NCI-H226 (cell line): ENCODE results near the gene NPM1.
"Not testable (repeated sequence)": the region's sequence is repeated elsewhere in the genome, so short reads cannot be mapped to it uniquely, and the experiment has no call there.

Experiments used
- DNase-seq: peaks from one replicate; pipeline ENCODE4 v3.0.0-alpha.2; 2015

The NPM1 gene, protein sequence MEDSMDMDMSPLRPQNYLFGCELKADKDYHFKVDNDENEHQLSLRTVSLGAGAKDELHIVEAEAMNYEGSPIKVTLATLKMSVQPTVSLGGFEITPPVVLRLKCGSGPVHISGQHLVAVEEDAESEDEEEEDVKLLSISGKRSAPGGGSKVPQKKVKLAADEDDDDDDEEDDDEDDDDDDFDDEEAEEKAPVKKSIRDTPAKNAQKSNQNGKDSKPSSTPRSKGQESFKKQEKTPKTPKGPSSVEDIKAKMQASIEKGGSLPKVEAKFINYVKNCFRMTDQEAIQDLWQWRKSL

DNA sequence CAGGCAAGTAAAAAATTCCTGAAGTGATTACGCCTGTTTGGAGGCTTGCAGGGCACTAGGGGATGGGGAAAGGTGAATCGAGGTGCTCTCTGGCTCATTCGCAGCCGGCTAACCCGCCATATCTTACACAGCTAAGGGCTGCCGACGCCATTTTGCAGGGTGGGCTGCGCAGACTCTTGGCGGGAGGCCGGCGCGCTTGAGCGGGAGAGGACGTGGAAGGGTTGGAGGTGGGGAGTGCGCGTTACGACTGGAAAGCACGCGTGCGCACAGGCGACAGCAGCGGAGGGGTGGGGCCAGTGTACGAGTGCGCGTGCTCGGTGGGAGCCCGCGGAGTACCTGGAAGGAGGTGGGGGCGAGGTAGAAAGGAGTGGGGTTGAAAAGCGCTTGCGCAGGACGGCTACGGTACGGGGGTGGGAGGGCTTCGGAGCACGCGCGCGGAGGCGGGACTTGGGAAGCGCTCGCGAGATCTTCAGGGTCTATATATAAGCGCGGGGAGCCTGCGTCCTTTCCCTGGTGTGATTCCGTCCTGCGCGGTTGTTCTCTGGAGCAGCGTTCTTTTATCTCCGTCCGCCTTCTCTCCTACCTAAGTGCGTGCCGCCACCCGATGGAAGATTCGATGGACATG is at the start of gene NPM1:
Gene NPM1 (plus strand): TSS at position 505 of the 625 bp plus-strand sequence. CDS start 100 bp downstream, at position 605.
- peak; percentile 95 for DNase-seq

DNA sequence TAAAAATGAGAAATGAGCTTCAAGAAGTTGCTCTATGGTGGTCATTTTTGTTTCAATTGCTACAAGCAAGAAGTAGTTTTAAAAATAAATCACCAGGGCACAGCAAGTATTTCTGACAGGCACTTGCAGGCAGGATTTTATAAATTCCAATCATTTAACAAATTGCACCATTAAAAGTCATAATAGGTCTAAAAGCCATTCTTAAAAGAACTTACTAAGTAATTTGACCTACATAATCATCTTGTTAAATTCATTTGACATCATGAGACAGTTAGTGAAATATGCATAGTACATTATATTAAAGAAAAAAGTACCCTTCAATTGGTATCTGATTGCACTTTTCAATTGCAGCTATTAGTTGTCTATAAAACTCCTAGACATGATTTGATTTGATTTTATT is 47.6 kb upstream of the NPM1 start:
- no peak for DNase-seq

DNA sequence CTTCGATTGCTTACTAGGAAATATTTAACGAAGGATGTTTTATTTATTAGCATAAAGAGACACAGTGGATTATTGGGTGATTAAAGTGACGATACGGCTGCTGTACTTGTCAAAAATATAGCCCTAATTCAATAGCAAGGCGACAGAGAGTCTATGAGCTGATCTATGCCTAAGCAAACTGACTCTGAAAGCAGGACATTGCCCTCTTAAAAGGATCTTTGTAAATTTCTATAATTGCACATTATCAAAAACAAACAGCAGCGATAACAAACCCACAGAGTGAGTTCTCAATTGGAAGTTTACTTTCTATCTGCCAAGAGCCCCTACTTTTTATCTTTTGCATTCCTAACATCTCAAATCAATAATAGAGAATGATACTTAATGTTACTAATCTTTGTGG is 47.2 kb upstream of the NPM1 start:
- no peak for DNase-seq

DNA sequence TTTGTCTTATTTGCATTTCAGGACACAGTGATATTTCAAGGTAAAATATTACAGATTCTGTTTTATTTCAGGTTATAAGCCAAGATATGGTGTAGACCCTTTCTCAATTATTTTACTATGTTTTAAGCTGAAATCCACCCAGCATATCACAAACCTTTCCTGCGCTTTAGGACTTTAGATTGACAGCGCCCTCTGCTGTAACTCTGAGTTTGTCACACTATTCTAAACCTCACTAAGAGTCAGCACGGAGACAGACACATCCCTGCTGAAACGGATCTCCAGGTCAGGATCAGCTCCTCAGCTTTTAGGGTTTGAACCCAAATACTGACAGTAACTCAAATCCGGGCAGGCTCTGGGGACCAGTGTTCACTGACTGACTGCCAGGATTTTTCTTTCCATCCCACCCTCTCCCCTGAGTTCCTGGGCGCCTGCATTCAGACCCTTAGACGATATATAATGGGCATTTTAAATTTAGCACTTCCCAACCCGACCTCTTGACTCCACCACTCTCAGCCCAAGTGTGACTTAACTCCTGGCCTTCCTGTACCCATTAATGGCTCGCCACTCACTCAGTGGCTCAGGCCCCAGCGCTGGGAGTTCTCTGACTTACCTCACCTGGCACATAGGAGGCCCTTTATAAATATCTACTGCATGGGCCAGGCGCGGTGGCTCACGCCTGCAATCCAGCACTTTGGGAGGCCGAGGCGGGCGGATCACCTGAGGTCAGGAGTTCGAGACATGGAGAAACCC is 45.1 kb upstream of the NPM1 start:
- DNase-seq: peak; percentile 28

DNA sequence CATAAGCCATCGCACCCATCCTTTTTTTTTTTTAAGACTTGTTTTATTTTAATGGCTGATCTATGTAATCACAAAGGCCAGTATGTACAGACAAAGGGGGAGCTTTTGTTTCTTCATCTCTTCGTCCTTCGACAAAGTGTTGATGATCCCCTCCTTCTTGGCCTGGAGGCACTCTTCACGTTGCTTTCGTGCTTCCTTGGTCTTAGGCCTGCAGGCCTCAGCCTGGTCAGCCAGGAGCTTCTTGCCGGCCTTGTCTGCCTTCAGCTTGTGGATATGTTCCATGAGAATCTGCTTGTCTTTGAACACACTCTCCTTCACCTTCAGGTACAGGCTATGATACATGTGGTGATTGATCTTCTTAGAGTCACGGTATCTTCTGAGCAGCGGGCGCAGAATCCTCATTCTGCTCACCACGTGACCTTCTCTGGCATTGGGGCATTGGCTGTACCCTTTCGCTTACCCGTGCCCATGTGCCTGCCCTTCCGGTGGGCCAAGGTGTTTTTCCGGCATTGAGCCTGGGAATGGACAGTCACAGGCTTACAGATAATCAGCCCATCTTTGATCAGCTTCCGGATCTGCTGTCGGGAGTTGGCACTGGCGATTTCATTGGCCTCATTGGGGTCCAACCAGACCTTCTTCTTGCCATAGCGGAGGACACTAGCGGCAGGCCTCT is 42.6 kb upstream of the NPM1 start:
- no peak for DNase-seq

DNA sequence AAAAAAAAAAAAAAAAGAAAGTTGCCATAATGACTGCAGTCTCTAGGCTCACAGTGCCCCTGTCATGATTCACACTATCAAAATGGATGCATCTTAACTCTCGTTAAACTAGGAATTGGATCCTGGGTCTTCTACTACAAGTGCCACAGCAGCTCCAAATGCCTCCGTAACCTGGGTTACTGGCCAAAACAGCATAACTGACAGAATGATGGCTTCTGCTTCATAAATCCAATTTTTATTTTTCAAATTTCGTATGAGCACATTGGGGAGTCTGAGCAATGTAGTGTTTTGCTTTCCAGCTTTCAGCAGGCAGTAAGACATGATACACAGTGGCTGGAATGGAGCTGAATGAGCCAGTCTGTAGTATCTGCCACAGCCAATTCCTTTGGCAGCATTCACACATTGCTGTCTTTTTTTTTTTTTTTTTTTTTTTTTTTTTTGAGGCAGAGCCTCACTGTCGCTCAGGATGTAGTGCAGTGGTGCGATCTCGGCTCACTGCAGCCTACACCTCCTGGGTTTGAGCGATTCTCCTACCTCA is 36.0 kb upstream of the NPM1 start:
- DNase-seq: no peak

DNA sequence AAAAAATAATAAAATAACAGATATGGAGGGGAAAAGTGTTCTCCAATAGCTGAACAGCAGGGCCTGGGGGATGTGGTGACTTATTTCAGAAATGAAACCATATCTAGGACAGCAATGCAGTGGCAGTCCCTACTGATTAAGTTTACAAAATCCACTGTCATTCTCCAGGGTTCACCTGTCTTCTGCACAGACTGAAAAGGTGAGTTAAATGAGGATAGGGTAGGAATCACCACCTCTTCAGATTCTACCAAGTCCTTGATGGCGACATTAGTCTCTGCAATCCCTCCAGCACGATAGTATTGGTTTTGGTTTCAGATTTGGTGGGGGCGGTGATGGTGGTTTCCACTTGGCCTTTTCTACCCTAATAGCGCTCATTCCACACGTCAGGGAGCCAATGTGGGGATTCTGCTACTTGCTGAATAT is 32.3 kb upstream of the NPM1 start:
- no peak for DNase-seq

DNA sequence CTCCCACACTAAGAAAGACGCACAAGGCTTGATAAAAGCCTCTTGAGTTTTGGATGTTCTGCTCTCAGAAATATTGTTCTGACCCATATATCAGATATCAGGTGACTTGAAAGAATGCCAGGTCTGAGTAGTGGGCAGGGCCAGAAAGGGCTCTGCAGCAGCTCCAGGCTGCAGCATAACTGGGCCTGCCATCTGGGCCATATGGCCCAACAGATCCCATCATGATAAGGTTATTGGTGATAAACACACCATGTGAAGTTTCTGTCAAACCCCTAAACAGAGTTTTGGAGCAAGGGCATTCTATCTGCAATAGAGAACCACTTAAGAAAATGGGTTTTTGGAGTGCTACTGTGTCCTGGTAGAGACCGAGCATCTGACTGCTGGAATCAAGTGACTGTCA is 29.8 kb upstream of the NPM1 start:
- no peak for DNase-seq

DNA sequence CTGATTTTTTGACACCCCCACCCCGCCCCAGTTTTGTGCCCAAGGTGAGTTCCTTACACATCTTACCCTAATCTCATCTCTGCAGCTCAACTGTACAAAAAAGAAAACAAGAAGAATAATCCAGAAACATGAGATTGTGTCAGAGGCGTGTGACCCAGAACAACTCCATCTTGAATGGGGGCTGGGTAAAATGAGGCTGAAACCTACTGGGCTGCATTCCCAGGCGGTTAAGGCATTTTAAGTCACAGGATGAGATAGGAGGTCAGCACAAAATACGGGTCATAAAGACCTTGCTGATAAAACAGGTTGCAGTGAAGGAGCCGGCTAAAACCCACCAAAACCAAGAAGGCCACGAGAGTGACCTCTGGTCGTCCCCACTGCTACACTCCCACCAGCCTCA is 26.5 kb upstream of the NPM1 start:
- DNase-seq: not testable (repeated sequence)

DNA sequence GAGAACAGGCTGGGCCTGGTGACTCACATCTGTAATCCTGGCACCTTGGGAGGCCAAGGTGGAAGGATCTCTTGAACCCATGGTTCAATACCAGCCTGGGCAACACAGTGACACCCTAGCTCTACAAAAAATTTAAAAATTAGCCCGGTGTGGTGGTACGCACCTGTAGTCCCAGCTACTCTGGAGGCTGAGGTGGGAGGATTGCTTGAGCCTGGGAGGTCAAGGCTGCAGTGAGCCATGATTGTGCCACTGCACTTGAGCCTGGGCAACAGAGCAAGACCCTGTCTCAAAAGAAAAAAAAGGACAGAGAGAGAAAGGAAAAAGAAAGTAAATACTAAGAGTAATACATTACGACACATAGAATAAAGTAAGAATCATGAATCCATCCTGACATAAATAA is 24.4 kb upstream of the NPM1 start:
- DNase-seq: not testable (repeated sequence)

DNA sequence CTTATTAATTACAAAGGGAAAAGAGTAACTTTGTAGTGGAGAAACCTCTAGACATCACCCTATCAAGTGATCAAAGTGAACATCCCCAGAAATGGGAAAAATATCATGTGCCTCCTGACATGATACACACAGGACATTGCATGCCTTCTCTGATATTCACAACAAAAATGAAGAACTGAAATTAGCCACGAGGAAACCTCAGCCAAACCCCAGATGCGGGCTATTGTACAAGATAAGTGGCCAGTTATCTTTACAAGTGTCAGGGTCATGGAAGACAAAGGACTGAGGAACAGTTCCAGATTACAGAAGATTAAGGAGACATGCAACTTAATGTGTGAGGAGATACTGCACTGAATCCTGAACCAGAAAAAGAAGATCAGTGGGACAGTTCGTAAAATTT is 23.8 kb upstream of the NPM1 start:
- no peak for DNase-seq

DNA sequence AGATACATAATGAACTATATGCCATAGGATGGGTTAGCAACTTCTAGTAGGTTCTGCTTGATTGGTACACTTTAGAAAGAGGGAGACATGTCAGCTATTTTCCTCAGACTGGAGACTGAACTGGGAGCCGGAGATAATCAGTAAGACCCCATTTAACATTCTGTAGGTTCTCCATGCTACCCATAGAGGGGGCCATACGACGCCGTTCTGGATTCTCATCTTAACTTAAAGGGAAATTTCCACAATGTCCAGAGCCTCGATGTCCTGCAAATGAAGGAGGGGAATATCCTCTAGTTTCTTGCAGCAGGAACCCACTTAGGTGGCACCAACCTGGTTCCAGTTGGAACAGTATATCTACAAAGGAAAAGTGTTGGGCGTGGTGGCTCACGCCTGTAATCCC is 22.3 kb upstream of the NPM1 start:
- DNase-seq: no peak

DNA sequence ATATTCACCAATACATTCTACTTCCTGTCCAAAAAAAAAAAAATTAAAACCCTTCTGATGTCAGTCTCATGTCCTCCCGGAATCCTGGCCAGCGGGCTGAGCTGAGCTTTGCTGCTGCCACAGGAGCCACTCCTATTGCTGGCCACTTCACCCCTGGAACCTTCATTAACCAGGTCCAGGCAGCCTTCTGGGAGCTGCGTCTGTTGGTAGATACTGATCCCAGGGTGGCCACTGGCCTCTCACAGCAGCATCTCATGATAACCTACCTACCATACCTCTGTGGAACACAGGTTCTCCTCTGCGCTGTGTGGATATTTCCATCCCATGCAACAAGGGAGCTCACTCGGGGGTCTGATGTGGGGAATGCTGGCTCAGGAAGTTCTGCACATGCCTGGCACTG is 21.0 kb upstream of the NPM1 start:
- DNase-seq: no peak

DNA sequence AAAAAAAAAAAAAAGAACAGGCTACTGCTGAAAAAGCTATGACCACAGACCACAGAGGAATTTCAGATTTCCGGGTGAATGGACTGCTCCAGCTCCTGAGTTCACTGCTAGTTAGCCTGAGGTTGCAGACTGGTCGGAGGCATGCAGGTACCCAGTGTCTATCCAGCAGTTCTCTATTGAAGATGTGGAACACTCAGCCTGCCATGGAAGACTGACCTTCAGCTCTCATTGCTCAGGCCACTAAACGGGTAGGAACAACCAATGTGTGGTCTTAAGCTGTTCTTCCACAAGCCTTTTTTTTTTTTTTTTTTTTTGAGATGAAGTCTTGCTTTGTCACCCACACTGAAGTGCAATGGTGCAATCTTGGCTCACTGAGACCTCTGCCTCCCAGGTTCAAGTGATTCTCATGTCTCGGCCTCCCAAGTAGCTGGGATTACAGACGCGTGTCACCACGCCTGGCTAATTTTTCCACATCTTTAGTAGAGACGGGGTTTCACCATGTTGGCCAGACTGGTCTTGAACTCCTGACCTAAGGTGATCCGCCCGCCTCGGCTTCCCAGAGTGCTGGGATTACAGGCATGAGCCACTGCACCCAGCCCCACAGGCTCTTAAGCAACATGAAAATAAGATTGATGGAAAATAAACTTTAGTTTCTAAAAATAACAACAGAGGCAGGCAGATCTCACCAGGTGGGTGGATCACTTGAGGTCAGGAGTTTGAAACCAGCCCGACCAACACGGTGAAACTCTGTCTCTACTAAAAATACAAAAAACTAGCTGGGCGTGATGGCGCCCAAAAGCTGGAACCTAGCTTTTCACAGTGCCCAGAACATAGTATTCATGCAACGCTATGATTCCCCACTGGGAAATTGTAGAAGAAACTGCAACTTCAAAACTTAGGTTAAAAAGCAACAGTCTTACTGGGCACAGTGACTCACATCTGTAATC is 20.0 kb upstream of the NPM1 start:
- peak; percentile 57 for DNase-seq

DNA sequence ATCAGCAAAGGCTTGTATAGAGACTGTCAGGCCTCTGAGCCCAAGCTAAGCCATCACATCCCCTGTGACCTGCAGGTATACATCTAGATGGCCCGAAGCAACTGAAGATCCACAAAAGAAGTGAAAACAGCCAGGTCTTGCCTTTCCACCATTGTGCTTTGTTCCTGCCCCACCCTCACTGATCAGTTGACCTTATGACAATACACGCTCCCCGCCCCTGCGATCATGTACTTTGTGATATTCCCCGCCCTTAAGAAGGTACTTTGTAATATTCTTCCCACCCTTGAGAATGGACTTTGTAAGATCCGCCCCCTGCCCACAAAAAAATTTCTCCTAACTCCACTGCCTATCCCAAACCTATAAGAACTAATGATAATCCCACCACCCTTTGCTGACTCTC is 18.6 kb upstream of the NPM1 start:
- DNase-seq: no peak

DNA sequence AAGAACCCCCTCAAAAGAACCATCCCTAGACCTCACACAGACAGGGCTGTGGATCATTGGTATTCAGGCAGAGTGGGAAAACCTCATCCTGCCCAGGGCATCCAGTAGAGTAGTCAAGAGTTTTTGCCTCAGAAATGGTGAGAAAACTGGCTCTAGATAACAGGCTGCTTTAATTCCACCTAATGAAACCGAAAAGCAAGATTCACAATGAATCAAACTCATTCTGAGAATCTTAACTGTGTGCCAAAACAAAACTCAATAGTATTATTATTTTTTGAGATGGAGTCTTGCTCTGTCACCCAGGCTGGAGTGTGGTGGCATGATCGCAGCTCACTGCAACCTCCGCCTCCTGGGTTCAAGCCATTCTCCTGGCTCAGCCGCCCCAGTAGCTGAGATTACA is 17.8 kb upstream of the NPM1 start:
- DNase-seq: no peak

DNA sequence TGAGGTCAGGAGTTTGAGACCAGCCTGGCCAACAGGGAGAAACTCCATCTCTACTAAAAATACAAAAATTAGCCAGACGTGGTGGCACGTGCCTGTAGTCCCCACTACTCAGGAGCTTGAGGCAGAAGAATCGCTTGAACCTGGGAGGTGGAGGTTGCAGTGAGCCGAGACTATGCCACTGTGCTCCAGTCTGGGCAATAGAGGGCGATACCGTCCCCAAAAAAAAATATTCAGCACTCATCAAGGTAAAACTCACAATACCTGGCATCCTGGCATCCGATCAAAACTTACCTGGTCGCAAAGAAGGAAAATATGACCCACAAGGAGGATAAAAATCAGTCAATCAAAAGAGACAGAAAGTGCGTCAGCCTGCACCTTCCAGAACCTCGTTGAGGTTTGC is 16.8 kb upstream of the NPM1 start:
- not testable (repeated sequence) for DNase-seq

DNA sequence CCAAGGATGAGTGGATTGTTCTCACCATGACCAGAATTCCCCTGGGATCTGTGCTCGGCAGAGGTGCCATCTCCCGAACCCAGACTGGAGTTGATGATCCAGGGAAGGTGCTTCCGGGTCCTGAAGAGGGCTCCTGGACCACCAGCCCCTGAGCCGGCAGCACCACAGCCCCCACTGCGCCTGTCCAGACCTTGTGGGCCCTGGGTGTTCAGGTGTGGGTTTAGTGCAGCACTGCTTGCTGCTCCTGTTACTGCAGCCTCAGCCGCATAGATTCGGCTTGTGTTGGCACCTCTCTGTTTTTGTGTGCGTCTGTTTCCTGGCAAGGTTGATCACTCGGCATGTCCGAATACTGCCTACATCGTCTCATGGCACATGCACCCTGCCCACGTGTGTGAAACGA is 16.3 kb upstream of the NPM1 start:
- DNase-seq: no peak

DNA sequence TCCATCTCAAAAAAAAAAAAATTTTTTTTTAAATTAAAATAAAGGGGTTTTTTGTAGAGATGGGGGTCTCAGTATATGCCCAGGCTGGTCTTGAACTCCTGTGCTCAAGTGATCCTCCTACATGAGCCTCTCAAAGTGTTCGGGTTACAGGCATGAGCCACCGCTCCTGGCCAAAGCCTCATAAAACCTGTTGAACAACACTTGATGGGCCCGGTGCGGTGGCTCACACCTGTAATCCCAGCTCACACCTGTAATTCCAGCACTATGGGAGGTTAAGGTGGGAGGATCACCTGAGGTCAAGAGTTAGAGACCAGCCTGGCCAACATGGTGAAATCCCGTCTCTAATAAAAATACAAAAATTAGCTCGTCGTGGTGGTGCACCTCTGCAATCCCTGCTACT is 7.7 kb upstream of the NPM1 start:
- no peak for DNase-seq

DNA sequence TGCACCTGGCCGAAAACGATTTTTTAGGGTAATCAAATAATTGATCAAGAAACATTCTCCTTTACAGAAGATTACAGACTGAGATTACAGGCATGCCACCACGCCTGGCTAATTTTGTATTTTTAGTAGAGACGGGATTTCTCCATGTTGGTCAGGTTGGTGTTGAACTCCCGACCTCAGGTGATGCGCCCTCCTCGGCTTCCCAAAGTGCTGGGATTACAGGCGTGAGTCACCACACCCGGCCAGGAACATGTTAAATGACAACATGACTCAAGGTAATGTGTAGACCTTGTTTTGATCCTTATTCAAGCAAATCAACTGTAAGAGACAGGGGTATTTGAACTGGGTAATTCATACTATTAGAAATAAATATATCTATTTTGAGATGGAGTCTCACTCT is 3.2 kb upstream of the NPM1 start:
- DNase-seq: not testable (repeated sequence)

DNA sequence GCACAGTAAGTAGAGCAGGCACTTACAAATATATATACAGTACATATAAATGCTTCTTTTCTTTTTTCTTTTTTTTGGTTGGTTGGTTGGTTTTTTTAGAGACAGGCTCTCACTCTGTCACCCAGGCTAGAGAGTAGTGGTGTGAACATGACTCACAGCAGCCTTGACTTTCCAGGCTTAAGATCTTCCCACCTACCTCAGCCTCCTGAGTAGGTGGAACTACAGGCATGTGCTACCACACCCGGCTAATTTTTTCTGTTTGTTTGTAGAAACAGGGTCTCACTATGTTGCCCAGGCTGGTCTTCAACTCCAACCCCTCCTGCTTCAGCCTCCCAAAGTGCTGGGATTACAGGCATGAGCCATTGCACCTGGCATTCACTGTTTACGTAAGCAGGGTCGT is 2.6 kb upstream of the NPM1 start:
- peak; percentile 46 for DNase-seq

DNA sequence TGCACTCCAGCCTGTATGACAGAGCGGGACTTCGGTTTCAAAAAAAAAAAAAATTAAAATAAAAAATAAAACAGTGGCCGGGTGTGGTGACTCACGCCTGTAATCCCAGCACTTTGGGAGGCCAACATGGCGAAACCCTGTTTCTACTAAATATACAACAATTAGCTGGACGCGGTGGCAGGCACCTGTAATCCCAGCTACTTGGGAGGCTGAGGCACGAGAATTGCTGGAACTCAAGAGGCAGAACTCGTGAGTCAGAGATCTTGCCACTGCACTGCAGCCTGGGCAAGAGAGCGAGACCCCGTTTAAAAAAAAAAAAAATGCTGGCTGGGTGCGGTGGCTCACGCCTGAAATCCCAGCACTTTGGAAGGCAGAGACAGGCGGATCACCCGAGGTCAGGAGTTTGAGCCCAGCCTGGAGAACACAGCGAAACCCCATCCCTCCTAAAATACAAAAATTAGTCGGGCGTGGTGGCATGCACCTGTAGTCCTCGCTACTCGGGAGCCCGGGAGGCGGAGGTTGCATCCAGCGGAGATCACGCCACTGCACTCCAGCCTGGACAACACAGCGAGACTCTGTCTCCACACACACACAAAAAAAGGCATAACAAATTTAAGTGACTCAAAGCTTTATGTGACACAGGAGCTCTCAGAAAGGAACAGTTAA is 1.5 kb upstream of the NPM1 start:
- no peak for DNase-seq
